Stimulated activated CD4-positive, alpha-beta T cell treated with anti-CD3 and anti-CD28 coated beads, Interleukin-12 subunit alpha, Interleukin-12 subunit beta, amount 100 ng/mL, for 24 hours (primary cell): ENCODE measurements around the gene SHISA9.

ENCODE experiments used
- DNase-seq, 2 experiments: peaks; one replicate each; pipeline ENCODE4 v3.0.0-alpha.2; 2020; ENCODE audit warnings: low read depth in 2 of 2

SHISA9 gene

DNA sequence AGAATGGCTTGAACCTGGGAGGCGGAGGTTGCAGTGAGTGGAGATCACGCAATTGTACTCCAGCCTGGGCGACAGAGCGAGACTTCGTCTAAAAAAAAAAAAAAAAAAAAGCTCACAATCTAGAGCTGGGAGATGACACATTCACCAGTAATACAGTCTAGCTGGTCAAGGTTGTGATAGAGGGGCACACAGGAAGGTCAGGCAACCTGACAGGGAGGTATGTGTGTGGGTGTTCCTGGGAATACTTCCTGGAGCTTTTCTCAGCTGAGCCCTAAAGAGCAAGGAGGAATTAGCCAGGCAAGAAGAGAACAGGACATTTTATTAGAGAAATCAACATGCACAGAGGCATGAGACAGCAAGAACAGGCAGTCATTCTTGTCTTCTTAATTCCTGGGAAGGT is 216.7 kb downstream of the SHISA9 start:
- no peak for DNase-seq

DNA sequence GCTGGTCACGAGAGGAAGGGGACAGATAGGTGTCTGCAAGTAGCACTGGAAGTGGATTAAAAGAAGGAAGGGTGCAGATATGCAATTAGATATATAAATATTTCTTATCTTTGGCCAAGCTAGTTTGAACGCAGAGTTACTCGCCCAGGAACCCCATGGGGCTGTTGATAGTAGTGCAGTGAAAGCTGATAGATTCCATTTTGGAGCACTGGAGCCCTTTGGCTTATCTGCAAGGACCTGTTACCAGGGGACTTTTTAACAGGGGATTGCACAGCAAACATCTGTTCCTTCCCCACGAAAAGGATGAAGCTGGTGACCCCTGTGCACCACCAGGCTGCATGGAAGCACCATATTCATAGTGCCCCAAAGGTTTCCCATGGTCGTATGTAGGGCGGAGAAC is 218.7 kb downstream of the SHISA9 start:
- no peak for DNase-seq

GRCh38 chr16:13120557-13120956 is 219.2 kb downstream of the SHISA9 start:
- no peak for DNase-seq

DNA sequence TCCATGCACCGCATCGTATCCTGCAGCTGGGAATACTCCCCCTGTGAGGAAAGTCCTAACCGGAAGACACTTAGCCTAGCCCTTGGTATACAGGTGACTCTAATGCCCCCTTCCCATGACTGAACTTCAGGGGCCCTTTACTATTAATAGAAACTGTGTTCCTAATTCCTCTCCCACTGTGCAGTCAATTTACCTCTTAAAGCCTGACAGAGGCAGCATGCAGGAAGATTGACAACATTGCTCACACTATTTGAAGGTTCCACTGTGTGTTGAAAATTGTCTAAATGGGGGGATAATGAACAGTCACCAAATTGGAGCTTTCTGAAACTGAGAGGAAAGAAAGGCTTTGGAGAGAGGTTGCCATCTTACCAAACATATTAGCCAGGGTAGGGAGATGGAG is 222.6 kb downstream of the SHISA9 start:
- no peak for DNase-seq

GRCh38 chr16:13127144-13127543 is 225.7 kb downstream of the SHISA9 start:
- DNase-seq: no peak

DNA sequence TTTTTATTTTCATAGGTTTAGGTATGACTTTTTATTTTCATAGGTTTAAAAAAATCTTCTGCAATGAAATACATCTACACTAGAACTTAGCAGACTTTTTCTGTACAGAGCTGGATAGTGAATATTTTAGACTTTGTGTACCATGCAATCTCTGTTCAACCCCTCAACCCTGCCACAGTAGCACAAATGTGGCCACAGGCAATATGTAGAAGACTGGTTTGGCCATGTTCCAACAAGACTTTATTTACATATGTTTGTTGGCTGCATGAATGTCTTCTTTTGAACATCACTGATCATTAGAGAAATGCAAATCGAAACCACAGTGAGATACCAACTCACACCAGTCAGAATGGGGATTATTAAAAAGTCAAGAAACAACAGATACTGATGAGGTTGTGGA is 229.2 kb downstream of the SHISA9 start:
- DNase-seq: no peak

DNA sequence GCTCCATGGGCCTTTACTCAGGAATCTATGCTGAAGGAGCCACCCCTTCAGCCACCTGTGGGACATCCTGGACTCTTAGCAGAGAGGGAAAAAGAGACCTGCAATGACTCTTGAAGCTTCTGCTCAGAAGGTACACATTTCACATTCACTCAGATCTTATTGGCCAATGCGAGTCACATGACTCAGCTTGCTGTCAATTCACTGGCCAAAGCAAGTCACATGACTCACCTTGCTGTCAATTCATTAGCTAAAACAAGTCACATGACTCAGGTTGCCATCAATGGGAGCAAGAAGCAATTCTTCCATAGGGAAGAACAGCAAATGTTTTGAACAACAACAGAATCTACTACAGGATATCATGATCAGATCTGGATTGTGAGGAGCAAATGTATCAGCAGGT is 233.4 kb downstream of the SHISA9 start:
- DNase-seq: no peak

DNA sequence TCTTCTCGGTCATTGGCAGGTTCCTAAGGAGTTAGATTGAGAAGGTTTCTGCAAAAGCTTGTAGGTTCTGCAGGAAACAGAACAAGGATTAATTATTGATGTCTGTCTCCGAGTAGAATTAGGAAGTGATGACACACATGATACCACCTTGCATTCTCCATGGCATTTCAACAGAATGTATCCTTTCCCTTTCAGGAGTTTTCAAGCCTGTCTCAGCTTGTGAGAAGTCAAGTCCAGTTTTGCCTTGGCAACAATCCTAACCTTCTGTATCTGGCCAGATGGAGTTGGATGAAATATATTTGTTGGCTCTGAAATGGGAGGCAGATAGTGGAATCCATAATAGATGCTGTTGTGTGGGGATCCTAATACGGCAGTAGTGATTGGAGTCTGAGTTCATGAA is 235.5 kb downstream of the SHISA9 start:
- DNase-seq: no peak

DNA sequence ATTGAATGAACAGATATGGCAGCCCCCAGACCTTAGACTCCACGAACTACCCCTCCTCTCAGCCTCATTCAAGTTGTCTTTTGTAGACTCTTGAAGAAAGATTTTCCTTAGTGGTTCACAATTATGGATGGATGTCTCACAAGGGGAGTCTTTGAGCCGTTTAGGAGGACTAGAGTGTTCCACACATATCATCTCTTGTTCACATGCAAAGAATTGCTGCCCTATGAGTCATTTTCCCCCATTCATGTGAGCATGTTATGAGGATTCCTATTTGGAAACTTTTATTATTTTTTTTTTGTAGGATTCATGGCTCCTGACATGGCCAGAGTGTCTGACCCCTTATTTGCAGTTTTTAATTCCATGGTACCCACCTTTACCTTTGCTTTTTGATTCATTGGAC is 237.1 kb downstream of the SHISA9 start:
- no peak for DNase-seq

GRCh38 chr16:13139661-13140241 is 238.4 kb downstream of the SHISA9 start:
- no peak for DNase-seq

- no peak for DNase-seq
These were observed 242.2 kb downstream of the SHISA9 start for GRCh38 chr16:13143551-13143950.

DNA sequence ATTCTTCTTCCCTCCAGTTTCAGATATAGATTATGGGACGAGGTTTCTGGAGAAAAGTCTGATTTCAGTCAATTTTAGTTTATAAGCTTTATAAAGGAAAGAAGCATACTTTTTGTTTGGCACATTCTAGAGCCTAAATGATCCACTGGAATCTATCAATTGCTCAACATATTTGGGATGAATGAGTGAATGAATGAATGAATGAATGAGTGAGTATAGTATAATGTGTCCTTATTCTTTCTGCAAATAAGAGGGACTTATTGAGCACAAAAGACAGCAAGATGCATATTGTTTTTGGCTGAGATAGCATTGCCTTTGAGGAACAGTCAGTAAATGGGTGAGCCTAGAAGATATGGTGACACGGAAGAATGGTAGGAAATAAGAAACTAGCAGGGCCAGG is 245.4 kb downstream of the SHISA9 start:
- no peak for DNase-seq

- DNase-seq: no peak
These were observed 246.9 kb downstream of the SHISA9 start for GRCh38 chr16:13148294-13148693.

DNA sequence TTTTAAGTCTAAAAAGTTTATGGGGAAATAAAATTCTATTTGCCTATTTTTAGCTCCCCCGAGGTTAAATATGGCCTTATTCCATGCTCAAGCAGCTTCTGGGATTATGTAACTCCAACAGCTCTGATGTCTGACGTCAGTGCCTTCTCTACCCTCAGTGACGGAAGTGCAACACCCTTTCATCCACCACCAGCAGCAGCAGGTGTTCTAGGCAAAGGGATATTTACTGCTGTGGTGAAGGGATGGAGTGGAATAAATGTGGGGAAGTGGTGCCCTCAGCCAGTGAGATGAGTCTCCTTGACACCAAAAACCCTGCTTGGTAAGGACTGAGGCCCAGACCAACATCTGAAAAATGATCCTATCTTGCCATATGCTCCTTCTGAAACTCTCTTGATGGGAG is 247.4 kb downstream of the SHISA9 start:
- DNase-seq: no peak

DNA sequence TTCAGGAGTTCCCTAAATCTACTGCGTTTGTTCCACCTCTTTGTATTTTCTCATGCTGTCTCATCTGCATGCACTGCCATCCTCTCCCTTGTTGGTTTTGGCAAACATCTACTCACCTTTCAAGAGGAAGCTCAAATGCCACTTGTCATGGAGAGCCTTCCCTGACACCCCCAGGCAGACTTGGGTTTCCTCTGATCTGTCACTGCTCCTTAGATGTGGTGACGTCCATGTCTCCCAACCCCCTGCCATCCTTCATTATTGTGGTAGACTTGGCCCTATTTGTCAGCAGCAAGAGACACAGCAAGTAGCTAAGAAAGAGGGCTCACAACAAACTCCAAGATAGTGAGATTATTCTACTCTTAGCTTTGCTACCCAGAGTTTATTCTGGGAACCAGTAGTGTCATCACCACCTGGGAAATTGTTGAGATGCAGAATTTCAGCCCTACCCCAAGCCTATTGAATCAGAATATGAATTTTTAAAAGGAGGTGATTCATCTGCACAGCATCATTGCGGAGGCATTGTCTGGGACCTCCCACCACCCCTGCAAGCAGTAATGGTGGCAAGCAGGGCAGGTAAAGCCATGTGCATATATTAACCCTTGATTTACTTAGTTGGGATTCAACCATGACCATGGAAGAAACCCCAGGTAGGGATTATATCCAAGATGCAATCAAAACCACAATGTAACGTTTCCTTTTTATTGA is 248.9 kb downstream of the SHISA9 start:
- no peak for DNase-seq

DNA sequence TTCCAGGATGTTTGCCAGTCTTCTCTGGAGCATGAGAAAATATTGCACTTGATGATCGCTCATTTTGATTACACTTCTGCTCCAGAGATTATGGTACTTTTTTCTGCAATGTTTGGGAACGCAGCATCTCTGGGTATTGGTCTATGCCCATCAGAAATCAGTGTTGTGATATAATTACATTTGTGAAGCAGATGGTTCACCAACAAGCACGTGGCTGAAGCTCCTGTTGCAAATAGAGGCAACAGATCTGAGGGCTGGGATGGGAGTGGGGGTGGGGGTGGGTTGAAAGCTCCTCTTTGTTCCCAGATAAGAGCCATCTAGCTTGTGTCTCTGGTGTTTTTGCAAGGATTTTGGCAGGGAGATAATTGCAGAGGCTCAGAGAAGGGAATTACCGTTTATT is 252.3 kb downstream of the SHISA9 start:
- no peak for DNase-seq

- DNase-seq: no peak
These were observed 253.4 kb downstream of the SHISA9 start for GRCh38 chr16:13154799-13155198.

DNA sequence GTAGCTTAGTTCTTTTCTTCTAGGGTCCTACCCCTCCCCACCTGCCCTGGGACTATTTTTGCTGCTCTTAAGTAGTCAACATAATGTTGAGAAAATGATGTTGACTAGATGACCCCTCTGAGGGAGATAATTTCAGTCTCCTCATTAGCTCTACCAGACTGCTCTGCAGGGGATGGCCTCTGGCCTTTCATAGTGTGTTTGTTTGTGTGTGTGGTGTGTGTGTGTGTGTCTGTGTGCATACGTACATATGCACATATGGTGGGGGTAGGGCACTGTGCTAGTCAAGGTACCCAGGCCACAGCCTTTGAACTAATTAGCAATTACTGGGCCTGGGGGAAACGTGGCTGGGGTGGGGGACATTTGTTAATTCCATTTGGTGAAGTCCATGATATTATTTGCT is 254.0 kb downstream of the SHISA9 start:
- DNase-seq: no peak

DNA sequence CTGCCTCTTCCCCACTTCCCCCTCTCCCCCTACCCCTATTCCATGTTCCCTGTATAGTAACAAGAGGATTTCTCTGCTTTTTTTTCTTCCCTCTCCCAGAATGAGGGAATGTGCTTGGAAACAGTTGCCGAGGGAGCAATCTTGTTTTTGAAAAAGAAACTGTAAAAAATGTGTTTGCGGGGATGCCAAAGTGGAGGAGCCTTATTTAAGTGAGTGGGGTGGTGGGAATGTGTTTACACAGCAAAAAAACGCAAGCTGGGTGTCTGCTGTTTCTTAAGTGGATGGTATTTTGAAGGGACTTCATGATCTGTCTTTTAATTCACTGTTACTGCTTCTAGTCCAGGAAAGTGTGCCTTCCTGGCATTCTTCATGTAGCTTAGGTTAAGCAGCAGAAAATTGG is 254.4 kb downstream of the SHISA9 start:
- no peak for DNase-seq

- DNase-seq: no peak
These were observed 255.7 kb downstream of the SHISA9 start for GRCh38 chr16:13157082-13157481.

- no peak for DNase-seq
These were observed 257.0 kb downstream of the SHISA9 start for GRCh38 chr16:13158427-13158826.

- DNase-seq: no peak
These were observed 263.6 kb downstream of the SHISA9 start for GRCh38 chr16:13165024-13165423.

- DNase-seq: no peak
These were observed 266.7 kb downstream of the SHISA9 start for GRCh38 chr16:13168091-13168572.

GRCh38 chr16:13171313-13171712 is 269.9 kb downstream of the SHISA9 start:
- no peak for DNase-seq
